IMR-90 (cell line): ENCODE data around the gene GRIFIN. TPM values are rescaled to one million over a fixed set of nuclear protein-coding genes. Genes with fewer than 3 reads are reported as not detected.

Experiments
- ATAC-seq: fragments of 200-7000 bp; cut with Tn5 transposase; 2 replicates; pipeline ENCODE4 v1.9.1; 2020; ENCODE audit warnings: low read depth, mild to moderate bottlenecking, moderate library complexity
- BruUV-seq: library from RNA; stranded (reverse); fragments of 400-500 nt; replicated peaks from 2 replicates; lab custom pipeline; 2021; lab: Mats Ljungman, UMichigan
- CTCF ChIA-PET: fragments of 300-600 bp; formaldehyde crosslinking; extraction: SDS; loops from one replicate; lab custom pipeline; 2021; ENCODE audit warnings: antibody characterized with exemption; lab: Yijun Ruan, JAX
- POLR2A ChIA-PET: fragments of 300-600 bp; sonication (Branson Sonifier 250); formaldehyde crosslinking; loops from one replicate; lab custom pipeline; 2022; ENCODE audit warnings: antibody characterized with exemption; ENCODE audit not compliant: unreplicated experiment; lab: Charles Lee
- DNase-seq: peaks from one replicate; pipeline ENCODE4 v3.0.0; 2013
- H2AFZ ChIP-seq: replicated peaks from 2 replicates; pipeline ENCODE3; 2013; ENCODE audit warnings: low read length, mild to moderate bottlenecking; ENCODE audit not compliant: poor library complexity
- H2AK5ac ChIP-seq: 2 replicates; pipeline ENCODE4 v1.6.1; 2013; ENCODE audit warnings: low read depth, low read length, inconsistent platforms
- H2AK9ac ChIP-seq: replicated peaks from 2 replicates; pipeline ENCODE3; 2013; ENCODE audit warnings: mild to moderate bottlenecking, low read depth, low read length, moderate library complexity; ENCODE audit not compliant: poor library complexity
- H2BK120ac ChIP-seq: 2 replicates; pipeline ENCODE4 v1.6.1; 2013; ENCODE audit warnings: low read depth, low read length, inconsistent platforms
- H2BK15ac ChIP-seq: 3 replicates; pipeline ENCODE4 v1.6.1; 2013; ENCODE audit warnings: low read depth, low read length, inconsistent platforms
- H2BK20ac ChIP-seq: 2 replicates; pipeline ENCODE4 v1.6.1; 2013; ENCODE audit warnings: low read depth, mild to moderate bottlenecking, inconsistent platforms, low read length, moderate library complexity
- H2BK5ac ChIP-seq: 2 replicates; pipeline ENCODE4 v1.6.1; 2013; ENCODE audit warnings: mild to moderate bottlenecking, low read depth, low read length, inconsistent platforms; ENCODE audit not compliant: poor library complexity, severe bottlenecking
- H3K14ac ChIP-seq: replicated peaks from 2 replicates; pipeline ENCODE4 v1.6.1; 2013; ENCODE audit warnings: low read depth, low read length, inconsistent platforms
- H3K18ac ChIP-seq: 2 replicates; pipeline ENCODE4 v1.6.1; 2013; ENCODE audit warnings: low read depth, low read length, control low read depth
- H3K23ac ChIP-seq: 2 replicates; pipeline ENCODE4 v1.6.1; 2013; ENCODE audit warnings: low read depth, low read length, inconsistent platforms
- H3K27ac ChIP-seq: 2 replicates; pipeline ENCODE4 v1.5.1; 2013; ENCODE audit warnings: mild to moderate bottlenecking, control low read depth, low read length; ENCODE audit not compliant: insufficient read depth
- H3K27me3 ChIP-seq: 2 replicates; pipeline ENCODE4 v1.6.1; 2013; ENCODE audit warnings: low read length; ENCODE audit not compliant: control insufficient read depth, insufficient read depth
- H3K36me3 ChIP-seq: 2 replicates; pipeline ENCODE4 v1.6.1; 2013; ENCODE audit warnings: low read length, mixed read lengths; ENCODE audit not compliant: control insufficient read depth, insufficient read depth
- H3K4ac ChIP-seq: 2 replicates; pipeline ENCODE4 v1.6.1; 2013; ENCODE audit warnings: low read depth, low read length, inconsistent platforms
- H3K4me1 ChIP-seq: 2 replicates; pipeline ENCODE4 v1.6.1; 2013; ENCODE audit warnings: low read length, mixed read lengths; ENCODE audit not compliant: control insufficient read depth, insufficient read depth
- H3K4me2 ChIP-seq: 2 replicates; pipeline ENCODE4 v1.6.1; 2013; ENCODE audit warnings: low read depth, mild to moderate bottlenecking, control low read depth, low read length, moderate library complexity
- H3K4me3 ChIP-seq: 2 replicates; pipeline ENCODE4 v1.5.1; 2013; ENCODE audit warnings: low read depth, mild to moderate bottlenecking, control low read depth, low read length, moderate library complexity; ENCODE audit not compliant: insufficient read depth
- H3K56ac ChIP-seq: 2 replicates; pipeline ENCODE4 v1.6.1; 2013; ENCODE audit warnings: low read length, inconsistent platforms; ENCODE audit not compliant: insufficient read depth; ENCODE audit errors: extremely low read depth
- H3K79me1 ChIP-seq, 2 experiments: 2 replicates each; pipeline ENCODE4 v1.6.1; 2013; ENCODE audit warnings: low read length in 2 of 2, inconsistent platforms in 1 of 2, low read depth in 1 of 2
- H3K9ac ChIP-seq: 2 replicates; pipeline ENCODE4 v1.6.1; 2013; ENCODE audit warnings: low read depth, low read length, control low read depth
- H3K9me1 ChIP-seq: 2 replicates; pipeline ENCODE4 v1.6.1; 2013; ENCODE audit warnings: low read length, inconsistent platforms; ENCODE audit not compliant: insufficient read depth
- H3K9me3 ChIP-seq: 2 replicates; pipeline ENCODE4 v1.6.1; 2013; ENCODE audit warnings: low read length; ENCODE audit not compliant: control insufficient read depth, insufficient read depth
- H4K20me1 ChIP-seq: 2 replicates; pipeline ENCODE4 v1.6.1; 2013; ENCODE audit warnings: low read length, inconsistent platforms; ENCODE audit not compliant: insufficient read depth
- H4K5ac ChIP-seq: 2 replicates; pipeline ENCODE4 v1.6.1; 2013; ENCODE audit warnings: mild to moderate bottlenecking, low read depth, low read length, control low read depth
- H4K8ac ChIP-seq, 2 experiments: 2 replicates each; pipeline ENCODE4 v1.6.1; 2013; ENCODE audit warnings: low read depth in 2 of 2, low read length in 2 of 2, control low read depth in 1 of 2, inconsistent platforms in 1 of 2
- H4K91ac ChIP-seq: 2 replicates; pipeline ENCODE4 v1.6.1; 2013; ENCODE audit warnings: low read depth, low read length, inconsistent platforms; ENCODE audit not compliant: insufficient read depth
- BHLHE40 ChIP-seq: fragments of 150-350 bp; IDR thresholded peaks from 2 replicates; pipeline ENCODE4 v1.6.1; 2016; ENCODE audit warnings: mild to moderate bottlenecking, low read depth, low read length
- CHD1 ChIP-seq: IDR thresholded peaks from 2 replicates; pipeline ENCODE4 v1.6.1; 2012; ENCODE audit warnings: low read depth, low read length, improper control_type of control experiment
- FOS ChIP-seq: fragments of 150-350 bp; IDR thresholded peaks from 2 replicates; pipeline ENCODE4 v1.6.1; 2016; ENCODE audit warnings: low read depth, low read length
- MAFK ChIP-seq: IDR thresholded peaks from 2 replicates; pipeline ENCODE4 v1.6.1; 2012; ENCODE audit warnings: low read depth, low read length, improper control_type of control experiment
- MAZ ChIP-seq: IDR thresholded peaks from 2 replicates; pipeline ENCODE4 v1.6.1; 2012; ENCODE audit warnings: low read depth, mild to moderate bottlenecking, low read length, improper control_type of control experiment, moderate library complexity, borderline replicate concordance
- MXI1 ChIP-seq: IDR thresholded peaks from 2 replicates; pipeline ENCODE4 v1.6.1; 2012; ENCODE audit warnings: low read depth, mild to moderate bottlenecking, low read length, moderate library complexity, borderline replicate concordance
- NFE2L2 ChIP-seq: fragments of 150-350 bp; IDR thresholded peaks from 2 replicates; pipeline ENCODE4 v1.6.1; 2016; ENCODE audit warnings: low read depth, mild to moderate bottlenecking, low read length
- POLR2A ChIP-seq: IDR thresholded peaks from 2 replicates; pipeline ENCODE4 v1.6.1; 2012; ENCODE audit warnings: mild to moderate bottlenecking, low read depth, low read length
- RAD21 ChIP-seq: IDR thresholded peaks from 2 replicates; pipeline ENCODE4 v1.6.1; 2012; ENCODE audit warnings: low read length, improper control_type of control experiment
- RFX5 ChIP-seq: IDR thresholded peaks from 2 replicates; pipeline ENCODE4 v1.8.0; 2012; ENCODE audit warnings: low read depth, mild to moderate bottlenecking, low read length, moderate library complexity
- SMC3 ChIP-seq: fragments of 150-350 bp; IDR thresholded peaks from 2 replicates; pipeline ENCODE4 v1.6.1; 2016; ENCODE audit warnings: low read depth, mild to moderate bottlenecking, antibody characterized with exemption, low read length, moderate library complexity
- WGBS, 2 experiments: methylation state at CpG; one replicate each; pipeline versions ENCODE4 v1.1.5 to v1.1.7; 2013; ENCODE audit warnings: missing lambda C conversion rate in 2 of 2; ENCODE audit not compliant: insufficient read length in 1 of 2; ENCODE audit errors: extremely low coverage in 2 of 2; 5-methylcytosine and 5-hydroxymethylcytosine counted together
- dilution Hi-C: fragments of 300-500 bp; cut with HindIII; formaldehyde crosslinking; loops from one replicate; pipeline ENCODE4 v1.14.3; 2018; ENCODE audit warnings: low sequenced_read_pairs; ENCODE audit not compliant: unreplicated experiment
- in situ Hi-C: fragments of 300-500 bp; cut with MboI; formaldehyde crosslinking; loops from 3 replicates; pipeline ENCODE4 v1.14.3; 2019; ENCODE audit warnings: low sequenced_read_pairs, inconsistent platforms, mixed read lengths
- intact Hi-C: fragments of 100-400 bp; cut with micrococcal nuclease; formaldehyde crosslinking; loops from 2 replicates; pipeline ENCODE4 v1.10.0; 2022
- polyA plus RNA-seq, 3 experiments: library from polyadenylated mRNA; depleted of rRNA; stranded (reverse); fragments of >200 nt; gene quantifications; 2 replicates each; pipeline ENCODE4 v1.2.3, GENCODE V29; 2012; ENCODE audit warnings: low replicate concordance in 1 of 3
- total RNA-seq: library from RNA; depleted of rRNA; stranded (reverse); fragments of >200 nt; gene quantifications from 2 replicates; pipeline ENCODE4 v1.2.3, GENCODE V29; 2012
- TF ChIP-seq, protein P1 (sequence below): conservative IDR thresholded peaks from 2 replicates; pipeline ENCODE4 v1.5.1; 2012; ENCODE audit warnings: mild to moderate bottlenecking, low read depth, low read length, improper control_type of control experiment
- TF ChIP-seq, protein P2 (sequence below): fragments of 150-350 bp; IDR thresholded peaks from 2 replicates; pipeline ENCODE4 v1.6.1; 2017; ENCODE audit warnings: mild to moderate bottlenecking, antibody characterized with exemption, low read length, low read depth
- TF ChIP-seq, protein P3 (sequence below): fragments of 150-350 bp; IDR thresholded peaks from 2 replicates; pipeline ENCODE4 v1.6.1; 2016; ENCODE audit warnings: low read depth, mild to moderate bottlenecking, low read length, moderate library complexity, borderline replicate concordance

GRIFIN gene
- total and polyA plus RNA-seq, 2 of the 4 experiments (the other 2 are of a cell fraction), result not detected

DNA sequence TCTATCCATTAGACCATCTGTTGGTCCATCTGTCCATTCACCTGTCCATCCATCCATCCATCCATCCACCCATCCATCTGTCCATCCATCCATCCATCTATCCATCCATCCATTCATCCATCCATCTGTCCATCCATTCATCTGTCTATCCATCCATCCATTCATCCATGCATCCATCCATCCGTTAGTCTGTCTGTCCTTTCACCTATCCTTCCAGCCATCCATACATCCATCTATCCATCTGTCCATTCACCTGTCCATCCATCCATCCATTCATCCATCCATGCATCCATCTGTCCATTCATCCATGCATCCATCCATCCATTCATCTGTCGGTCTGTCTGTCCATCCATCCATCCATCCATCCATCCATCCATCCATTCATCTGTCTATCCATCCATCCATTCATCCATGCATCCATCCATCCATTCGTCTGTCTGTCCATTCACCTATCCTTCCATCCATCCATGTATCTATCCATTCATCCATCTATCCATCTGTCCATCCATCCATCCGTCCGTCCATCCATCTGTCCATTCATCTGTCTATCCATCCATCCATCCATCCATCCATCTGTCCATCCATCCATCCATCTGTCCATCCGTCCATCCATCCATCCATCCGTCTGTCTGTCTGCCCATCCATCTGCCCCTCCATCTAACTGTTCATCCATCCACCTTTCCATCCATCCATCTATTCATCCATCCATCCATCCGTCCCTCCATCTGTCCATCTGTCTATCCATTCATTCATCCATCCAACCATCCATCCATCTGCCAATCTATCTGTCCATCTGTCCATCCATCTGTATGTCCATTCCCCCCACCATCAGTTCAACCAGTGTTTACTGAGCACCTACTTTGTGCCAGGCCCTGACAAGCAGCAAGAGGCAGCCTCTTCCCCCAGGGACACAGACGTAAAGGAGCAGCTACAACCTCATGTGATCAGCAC lies 38.5 kb upstream of the GRIFIN start:
- Histone ChIP-seq H3K79me1 (peaks cover 0 to 3% of the 10 kb centered on the region in 2 experiments; a peak in 2 of 4 replicates), H3K14ac (no peak overlapping the region), H2BK20ac (0 out of 2 replicates have a peak overlapping the region, but pooled peaks have one; percentile 45), H3K9me3 (no peaks in the 10 kb centered on the region), H3K56ac (no peak overlapping the region), H3K4ac (no peak overlapping the region; the same call in 1 of the 2 replicates), H2BK15ac (no peak overlapping the region; the same call in 2 of the 3 replicates), H4K91ac (no peak overlapping the region), H2AFZ (no peak overlapping the region), H3K4me2 (no peak overlapping the region), H3K4me1 (peaks cover 23% of the 10 kb centered on the region), H2AK9ac (no peak overlapping the region), H3K36me3 (no peaks in the 10 kb centered on the region), H4K20me1 (no peaks in the 10 kb centered on the region), H3K4me3 (no peak overlapping the region), H3K27me3 (peaks cover 1% of the 10 kb centered on the region; the same call in 1 of the 2 replicates), H2BK120ac (no peak overlapping the region), H3K9ac (no peak overlapping the region), H3K27ac (no peak overlapping the region), H2AK5ac (peak overlapping the region; percentile 58), H3K18ac (no peak overlapping the region), H2BK5ac (peak overlapping the region; percentile 36), H3K23ac (no peak overlapping the region), H4K5ac (no peak overlapping the region), H3K9me1 (peaks cover 16% of the 10 kb centered on the region), H4K8ac (no peak overlapping the region)
- ATAC-seq, result no peak
- WGBS, 2 experiments, result 93% methylated on average over 8 of the region's 9 CpGs; no CpG with 5 or more reads in 1 of the 2 experiments
- POLR2A ChIA-PET, result no interaction called here
- no peak for DNase-seq
- intact Hi-C loops, result no loop called here
- no TSS peak for BruUV-seq
- in situ Hi-C loops, result no loop called here
- dilution Hi-C loops, result no loop called here
- CTCF ChIA-PET, result no interaction called here
- TF ChIP-seq FOS (no peak), RAD21 (no peak), MXI1 (no peak), CHD1 (no peak), BHLHE40 (no peak), MAZ (no peak), RFX5 (no peak), MAFK (no peak), POLR2A (no peak), SMC3 (no peak), NFE2L2 (no peak)
- TF ChIP-seq, protein P1, sequence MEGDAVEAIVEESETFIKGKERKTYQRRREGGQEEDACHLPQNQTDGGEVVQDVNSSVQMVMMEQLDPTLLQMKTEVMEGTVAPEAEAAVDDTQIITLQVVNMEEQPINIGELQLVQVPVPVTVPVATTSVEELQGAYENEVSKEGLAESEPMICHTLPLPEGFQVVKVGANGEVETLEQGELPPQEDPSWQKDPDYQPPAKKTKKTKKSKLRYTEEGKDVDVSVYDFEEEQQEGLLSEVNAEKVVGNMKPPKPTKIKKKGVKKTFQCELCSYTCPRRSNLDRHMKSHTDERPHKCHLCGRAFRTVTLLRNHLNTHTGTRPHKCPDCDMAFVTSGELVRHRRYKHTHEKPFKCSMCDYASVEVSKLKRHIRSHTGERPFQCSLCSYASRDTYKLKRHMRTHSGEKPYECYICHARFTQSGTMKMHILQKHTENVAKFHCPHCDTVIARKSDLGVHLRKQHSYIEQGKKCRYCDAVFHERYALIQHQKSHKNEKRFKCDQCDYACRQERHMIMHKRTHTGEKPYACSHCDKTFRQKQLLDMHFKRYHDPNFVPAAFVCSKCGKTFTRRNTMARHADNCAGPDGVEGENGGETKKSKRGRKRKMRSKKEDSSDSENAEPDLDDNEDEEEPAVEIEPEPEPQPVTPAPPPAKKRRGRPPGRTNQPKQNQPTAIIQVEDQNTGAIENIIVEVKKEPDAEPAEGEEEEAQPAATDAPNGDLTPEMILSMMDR, result no peak
- TF ChIP-seq, protein P2, sequence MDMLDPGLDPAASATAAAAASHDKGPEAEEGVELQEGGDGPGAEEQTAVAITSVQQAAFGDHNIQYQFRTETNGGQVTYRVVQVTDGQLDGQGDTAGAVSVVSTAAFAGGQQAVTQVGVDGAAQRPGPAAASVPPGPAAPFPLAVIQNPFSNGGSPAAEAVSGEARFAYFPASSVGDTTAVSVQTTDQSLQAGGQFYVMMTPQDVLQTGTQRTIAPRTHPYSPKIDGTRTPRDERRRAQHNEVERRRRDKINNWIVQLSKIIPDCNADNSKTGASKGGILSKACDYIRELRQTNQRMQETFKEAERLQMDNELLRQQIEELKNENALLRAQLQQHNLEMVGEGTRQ, result no peak
- TF ChIP-seq, protein P3, sequence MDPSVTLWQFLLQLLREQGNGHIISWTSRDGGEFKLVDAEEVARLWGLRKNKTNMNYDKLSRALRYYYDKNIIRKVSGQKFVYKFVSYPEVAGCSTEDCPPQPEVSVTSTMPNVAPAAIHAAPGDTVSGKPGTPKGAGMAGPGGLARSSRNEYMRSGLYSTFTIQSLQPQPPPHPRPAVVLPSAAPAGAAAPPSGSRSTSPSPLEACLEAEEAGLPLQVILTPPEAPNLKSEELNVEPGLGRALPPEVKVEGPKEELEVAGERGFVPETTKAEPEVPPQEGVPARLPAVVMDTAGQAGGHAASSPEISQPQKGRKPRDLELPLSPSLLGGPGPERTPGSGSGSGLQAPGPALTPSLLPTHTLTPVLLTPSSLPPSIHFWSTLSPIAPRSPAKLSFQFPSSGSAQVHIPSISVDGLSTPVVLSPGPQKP, result no peak
